Ishikawa (cell line): Measurements from ENCODE around the gene NDST1.

Experiments used
- CEBPB ChIP-seq: IDR thresholded peaks from 2 replicates; pipeline ENCODE4 v1.6.1; 2012
- CREB1 ChIP-seq: IDR thresholded peaks from 2 replicates; pipeline ENCODE4 v1.6.1; 2012; ENCODE audit warnings: low read depth
- EGR1 ChIP-seq: IDR thresholded peaks from 2 replicates; pipeline ENCODE4 v1.6.1; 2012
- EP300 ChIP-seq: IDR thresholded peaks from 2 replicates; pipeline ENCODE4 v1.6.1; 2012; ENCODE audit warnings: borderline replicate concordance
- FOXM1 ChIP-seq: IDR thresholded peaks from 2 replicates; pipeline ENCODE4 v1.6.1; 2012; ENCODE audit warnings: low read depth, borderline replicate concordance
- MAX ChIP-seq: IDR thresholded peaks from 2 replicates; pipeline ENCODE4 v1.6.1; 2012
- NFIC ChIP-seq: IDR thresholded peaks from 2 replicates; pipeline ENCODE4 v1.6.1; 2012
- RAD21 ChIP-seq: IDR thresholded peaks from 2 replicates; pipeline ENCODE4 v1.6.1; 2012; ENCODE audit warnings: low read depth
- REST ChIP-seq: IDR thresholded peaks from 2 replicates; pipeline ENCODE4 v1.6.1; 2012; ENCODE audit warnings: low read depth, mild to moderate bottlenecking
- TAF1 ChIP-seq: IDR thresholded peaks from 2 replicates; pipeline ENCODE4 v1.6.1; 2012; ENCODE audit warnings: low read depth, mild to moderate bottlenecking
- TCF12 ChIP-seq: IDR thresholded peaks from 2 replicates; pipeline ENCODE4 v1.6.1; 2012; ENCODE audit warnings: low read depth
- TEAD4 ChIP-seq: IDR thresholded peaks from 2 replicates; pipeline ENCODE4 v1.6.1; 2012
- USF1 ChIP-seq: IDR thresholded peaks from 2 replicates; pipeline ENCODE4 v1.6.1; 2012
- YY1 ChIP-seq: IDR thresholded peaks from 2 replicates; pipeline ENCODE4 v1.6.1; 2012; ENCODE audit warnings: low read depth
- ZBTB7A ChIP-seq: IDR thresholded peaks from 2 replicates; pipeline ENCODE4 v1.6.1; 2012; ENCODE audit warnings: low read depth

The NDST1 gene

GRCh38 chr5:150568663-150569062 lies 60.7 kb downstream of the NDST1 start:
- no peak for TF ChIP-seq FOXM1

GRCh38 chr5:150570333-150570732 lies 62.4 kb downstream of the NDST1 start:
- TF ChIP-seq CREB1, result no peak
- TF ChIP-seq REST, result no peak
- TF ChIP-seq EP300, result no peak
- no peak for TF ChIP-seq CEBPB
- no peak for TF ChIP-seq USF1
- no peak for TF ChIP-seq YY1
- no peak for TF ChIP-seq NFIC
- TF ChIP-seq TEAD4, result no peak
- TF ChIP-seq MAX, result no peak
- no peak for TF ChIP-seq FOXM1
- TF ChIP-seq EGR1, result no peak

GRCh38 chr5:150571836-150572235 lies 63.9 kb downstream of the NDST1 start:
- TF ChIP-seq CEBPB (no peak), NFIC (no peak), RAD21 (no peak), TAF1 (no peak), CREB1 (no peak), MAX (no peak), USF1 (no peak), TEAD4 (no peak)

GRCh38 chr5:150573216-150573615 lies 65.3 kb downstream of the NDST1 start:
- TF ChIP-seq RAD21 (no peak), TAF1 (no peak), NFIC (no peak), USF1 (no peak), CREB1 (no peak), TCF12 (no peak), REST (no peak), EP300 (no peak), TEAD4 (no peak), FOXM1 (no peak), MAX (no peak), ZBTB7A (no peak), EGR1 (no peak), YY1 (no peak), CEBPB (no peak)

- TF ChIP-seq YY1, result no peak
- TF ChIP-seq RAD21, result peak; percentile 10; the same call in 1 of the 2 replicates
Measured at GRCh38 chr5:150573867-150574817, 66.2 kb downstream of the NDST1 start.
